HG02840 (cell line): Measurements from ENCODE around the gene FUCA1.
"Not testable (repeated sequence)": the region's sequence is repeated elsewhere in the genome, so short reads cannot be mapped to it uniquely, and the experiment has no call there.

ENCODE experiments used
- ATAC-seq: cut with Tn5 transposase; IDR thresholded peaks from one replicate; pipeline ENCODE4 v1.9.1; 2021; ENCODE audit warnings: mild to moderate bottlenecking, moderate library complexity, moderate number of reproducible peaks; ENCODE audit not compliant: unreplicated experiment, low FRiP score

Gene FUCA1

DNA sequence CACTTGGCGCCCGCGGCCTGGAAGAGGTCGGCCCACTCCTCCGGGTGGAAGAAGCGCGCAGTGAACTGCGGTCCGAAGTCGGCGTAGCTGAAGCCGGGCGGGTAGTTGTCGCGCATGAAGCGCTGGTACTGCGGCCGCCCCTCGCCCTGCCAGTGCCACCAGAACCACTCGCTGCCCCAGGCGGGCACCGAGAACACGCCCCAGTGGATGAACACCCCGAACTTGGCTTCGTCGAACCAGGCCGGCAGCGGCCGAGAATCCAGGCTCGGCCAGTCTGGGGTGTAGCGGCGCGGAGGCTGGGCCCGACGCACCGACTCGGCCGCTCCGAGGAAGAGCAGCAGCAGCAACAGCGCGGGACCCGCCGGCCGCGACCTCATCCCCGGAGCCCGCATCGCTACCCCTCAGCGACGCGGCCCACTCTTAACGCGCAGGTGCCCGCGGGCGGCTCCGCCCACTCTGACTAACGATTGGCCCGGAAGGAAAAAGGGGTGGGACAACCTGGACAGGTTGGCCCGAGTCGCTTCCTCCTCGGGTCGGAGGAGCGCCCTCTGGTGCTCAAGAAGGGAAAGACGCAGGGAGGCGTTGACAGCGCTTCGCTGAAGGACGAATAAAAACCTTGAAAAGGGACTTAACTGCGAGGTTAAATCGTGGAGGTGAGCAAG is at the start of gene FUCA1:
Gene FUCA1, minus strand, starts transcription at position 396 of the 662 bp plus-strand sequence. Its CDS starts 4 bp downstream, at position 392.
- ATAC-seq, result peak; percentile 86

DNA sequence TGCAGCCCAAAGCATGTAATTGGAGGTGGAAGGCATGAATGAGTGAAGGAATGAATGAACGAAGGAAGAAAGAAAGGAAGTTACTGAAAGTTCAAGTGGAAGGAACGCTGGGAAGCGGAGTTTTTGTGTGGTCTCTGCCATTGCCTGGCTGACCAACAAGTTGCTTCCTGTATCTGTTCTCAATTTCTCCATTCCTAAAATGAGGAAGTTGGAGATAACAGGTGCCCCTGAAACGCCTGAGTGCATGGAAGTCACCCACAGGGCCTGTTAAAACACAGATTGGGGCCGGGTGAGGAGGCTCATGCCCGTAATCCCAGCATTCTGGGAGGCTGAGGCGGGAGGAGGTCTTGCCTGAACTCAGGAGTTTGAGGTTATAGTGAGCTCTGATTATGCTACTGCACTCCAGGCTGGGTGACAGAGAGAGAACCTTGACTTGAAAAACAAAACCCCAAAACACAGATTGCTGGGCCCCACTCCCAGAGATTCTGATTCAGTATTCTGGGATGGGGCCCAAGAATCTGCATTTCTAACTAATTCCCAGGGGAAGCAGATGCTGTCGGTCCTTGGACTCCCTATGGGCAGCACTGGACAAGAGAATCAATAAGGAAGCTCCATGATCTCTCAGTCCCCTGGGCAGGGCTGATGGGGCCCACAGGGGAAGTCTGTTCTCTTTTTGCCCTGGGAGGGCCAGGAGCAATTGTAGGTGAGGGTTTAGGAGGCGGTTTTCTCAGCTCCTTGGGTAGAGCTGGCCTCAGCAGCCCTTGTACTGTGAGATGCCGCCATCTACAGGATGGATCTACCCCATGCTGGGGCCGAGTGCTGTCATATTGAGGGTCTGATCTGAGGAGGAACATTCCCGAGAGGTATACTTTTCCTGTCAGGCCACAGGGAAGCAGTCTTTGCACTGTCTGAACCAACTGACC is 48.4 kb upstream of the FUCA1 start:
- ATAC-seq, result no peak

GRCh38 chr1:23915466-23915865 is 47.4 kb upstream of the FUCA1 start:
- ATAC-seq, result no peak

- ATAC-seq, result no peak
Observed at GRCh38 chr1:23914921-23915320, 46.8 kb upstream of the FUCA1 start.

GRCh38 chr1:23913212-23913880 is 45.3 kb upstream of the FUCA1 start, which contains the start of gene CNR2:
TSS of gene CNR2 (minus strand) at chr1:23913362. CDS start at chr1:23875617, 37,745 bp downstream.
- no peak for ATAC-seq

GRCh38 chr1:23911921-23912320 is 43.8 kb upstream of the FUCA1 start:
- ATAC-seq, result no peak

DNA sequence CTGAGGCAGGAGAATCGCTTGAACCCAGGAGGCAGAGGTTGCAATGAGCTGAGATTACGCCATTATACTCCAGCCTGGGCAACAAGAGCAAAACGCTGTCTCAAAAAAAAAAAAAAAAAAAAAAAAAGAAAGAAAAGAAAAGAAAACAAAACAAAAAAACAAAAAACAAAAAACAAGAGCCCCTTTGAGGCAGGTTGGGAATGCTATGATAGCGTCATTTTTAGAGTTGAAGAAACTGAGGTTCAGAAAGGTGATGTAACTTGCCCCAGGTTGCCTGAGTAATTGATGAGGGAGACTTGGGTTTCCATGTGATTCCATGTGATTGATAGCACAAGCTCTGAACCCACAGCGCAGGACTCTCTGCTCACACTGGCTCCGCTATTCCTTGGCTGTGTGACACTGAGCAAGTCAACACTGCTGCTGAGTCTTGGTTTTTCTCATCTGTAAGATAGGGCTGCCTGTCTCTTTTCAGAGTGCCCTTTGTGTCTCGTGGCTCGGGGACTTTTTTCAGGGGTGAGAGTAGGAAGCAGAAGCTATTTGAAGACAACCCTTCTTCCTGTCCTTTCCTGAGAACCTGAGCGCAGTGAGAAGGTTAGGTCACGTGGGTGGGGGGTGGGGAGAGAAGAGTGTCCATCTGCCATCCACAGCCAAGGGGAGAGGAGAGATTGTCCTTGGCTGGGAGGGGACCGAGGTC is 42.6 kb upstream of the FUCA1 start:
- ATAC-seq, result no peak

DNA sequence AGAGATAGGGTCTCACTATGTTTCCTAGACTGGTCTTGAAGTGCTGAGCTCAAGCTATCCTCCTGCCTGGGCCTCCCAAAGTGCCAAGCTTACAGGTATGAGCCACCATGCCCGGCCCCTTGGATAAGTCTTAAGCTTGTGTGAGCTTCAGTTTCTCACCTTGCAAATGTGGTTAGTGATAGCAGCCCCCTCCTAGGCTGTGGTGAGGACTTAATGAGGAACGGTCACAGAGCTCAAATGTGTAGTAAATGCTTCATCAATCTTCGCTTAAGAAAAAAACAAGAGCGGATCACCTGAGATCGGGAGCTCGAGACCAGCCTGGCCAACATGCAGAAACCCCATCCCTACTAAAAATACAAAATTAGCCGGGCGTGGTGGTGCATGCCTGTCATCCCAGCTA is 42.1 kb upstream of the FUCA1 start:
- ATAC-seq, result no peak

DNA sequence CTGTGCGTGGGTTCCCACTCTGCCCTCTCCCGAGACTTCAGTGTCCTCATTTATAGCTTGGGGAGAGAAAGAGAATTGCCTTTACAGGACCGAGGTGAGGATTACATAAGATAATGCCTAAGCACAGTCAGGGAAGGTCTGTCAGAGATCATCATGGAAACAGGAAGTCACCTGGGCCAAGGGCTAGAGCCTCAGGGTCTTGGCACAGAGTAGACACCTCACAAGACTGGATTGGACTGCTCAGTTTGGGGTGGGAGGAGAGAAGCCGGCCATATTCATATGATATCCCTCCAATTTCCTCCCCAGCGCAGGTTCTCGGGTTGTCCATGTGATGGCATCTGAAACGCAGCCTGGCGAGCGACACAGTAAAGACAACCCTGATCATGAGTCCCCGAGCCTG is 41.3 kb upstream of the FUCA1 start:
- no peak for ATAC-seq

DNA sequence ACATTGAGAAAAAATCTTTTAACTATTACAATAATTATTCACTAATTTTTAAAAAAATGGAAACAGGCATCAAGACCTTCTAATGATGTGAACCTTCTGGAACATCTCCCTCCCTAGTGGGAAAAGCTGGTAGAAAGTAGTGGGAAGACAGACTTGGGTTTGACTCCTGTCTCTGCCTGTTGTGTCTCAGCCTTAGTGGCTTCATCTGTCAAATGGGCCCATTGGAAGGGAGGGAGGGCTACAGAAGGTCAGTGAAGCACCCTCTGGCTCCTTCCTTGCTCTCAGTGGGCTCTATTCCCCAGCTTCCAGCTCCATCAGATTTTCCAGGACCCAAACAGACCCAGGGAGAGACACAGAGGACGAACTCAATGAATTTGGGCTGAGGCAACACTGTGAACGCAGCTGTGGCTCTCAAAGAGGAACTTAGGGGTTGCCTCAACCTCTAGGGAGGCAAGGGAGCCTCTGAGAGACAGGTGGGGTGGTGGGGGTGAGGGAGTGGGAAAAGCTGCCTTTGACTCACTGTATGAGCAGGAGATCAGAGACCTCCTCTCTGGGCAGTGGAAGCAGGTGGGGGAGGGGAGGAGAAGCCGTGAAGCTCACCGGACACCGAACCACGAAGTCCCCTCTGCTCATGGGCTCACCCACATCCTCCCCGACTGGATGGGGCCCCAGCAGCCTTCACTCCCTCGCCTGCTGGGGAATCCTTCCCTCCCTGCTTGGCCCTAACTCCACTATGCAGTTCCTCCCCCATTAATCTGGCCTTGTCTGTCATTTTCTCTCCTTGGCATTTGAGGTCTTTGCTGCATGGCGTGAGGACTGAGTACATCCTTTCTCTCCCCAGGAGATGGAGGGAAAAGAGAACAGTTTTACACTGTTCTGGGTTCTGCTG is 40.6 kb upstream of the FUCA1 start:
- ATAC-seq, result no peak

GRCh38 chr1:23906731-23907130 is 38.6 kb upstream of the FUCA1 start:
- ATAC-seq, result no peak

GRCh38 chr1:23905461-23906025 is 37.5 kb upstream of the FUCA1 start:
- no peak for ATAC-seq

DNA sequence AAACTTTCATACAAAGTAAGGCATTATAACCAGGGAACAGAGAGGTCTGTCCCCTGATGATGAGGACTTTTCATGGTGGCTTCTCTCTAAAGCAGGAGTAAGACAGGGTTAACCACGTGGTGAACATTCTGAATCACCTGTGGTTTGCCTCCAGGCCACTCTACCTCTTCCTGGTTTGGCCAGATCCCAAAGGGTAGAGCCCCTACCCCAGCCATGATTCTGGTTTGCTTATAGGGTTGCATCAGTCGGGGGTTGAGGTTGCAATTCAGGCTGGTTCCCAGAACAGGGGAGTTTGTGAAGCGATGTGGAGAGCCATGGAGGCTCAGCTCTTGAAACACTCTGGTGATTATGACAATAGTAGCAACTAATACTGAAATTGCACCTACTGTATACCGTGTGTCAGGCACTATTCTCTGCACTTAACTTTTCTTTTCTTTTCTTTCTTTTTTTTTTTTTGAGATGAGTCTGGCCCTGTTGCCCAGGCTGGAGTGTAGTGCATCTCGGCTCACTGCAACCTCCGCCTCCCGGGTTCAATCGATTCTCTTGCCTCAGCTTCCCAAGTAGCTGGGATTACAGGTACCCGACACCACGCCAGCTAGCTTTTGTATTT is 36.8 kb upstream of the FUCA1 start:
- ATAC-seq, result no peak

DNA sequence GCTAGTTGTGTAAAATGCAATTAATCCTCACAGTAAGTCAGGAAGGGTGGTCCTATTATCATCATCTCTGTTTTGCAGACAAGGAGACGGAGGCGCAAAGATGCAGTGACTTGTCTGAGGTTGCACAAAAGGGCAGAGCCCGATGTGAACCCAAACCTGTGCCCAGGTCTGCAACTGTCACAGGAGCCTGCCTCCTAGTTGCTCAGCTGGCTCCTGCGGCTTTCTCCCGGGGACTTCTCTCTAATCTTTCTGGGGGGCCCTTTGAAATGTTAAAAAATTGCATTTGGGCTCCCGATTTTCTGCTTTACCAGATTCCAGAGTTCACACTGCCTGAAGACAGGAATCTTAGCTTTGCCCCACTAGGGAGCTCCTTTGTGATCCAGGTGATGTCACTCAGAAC is 35.7 kb upstream of the FUCA1 start:
- no peak for ATAC-seq

DNA sequence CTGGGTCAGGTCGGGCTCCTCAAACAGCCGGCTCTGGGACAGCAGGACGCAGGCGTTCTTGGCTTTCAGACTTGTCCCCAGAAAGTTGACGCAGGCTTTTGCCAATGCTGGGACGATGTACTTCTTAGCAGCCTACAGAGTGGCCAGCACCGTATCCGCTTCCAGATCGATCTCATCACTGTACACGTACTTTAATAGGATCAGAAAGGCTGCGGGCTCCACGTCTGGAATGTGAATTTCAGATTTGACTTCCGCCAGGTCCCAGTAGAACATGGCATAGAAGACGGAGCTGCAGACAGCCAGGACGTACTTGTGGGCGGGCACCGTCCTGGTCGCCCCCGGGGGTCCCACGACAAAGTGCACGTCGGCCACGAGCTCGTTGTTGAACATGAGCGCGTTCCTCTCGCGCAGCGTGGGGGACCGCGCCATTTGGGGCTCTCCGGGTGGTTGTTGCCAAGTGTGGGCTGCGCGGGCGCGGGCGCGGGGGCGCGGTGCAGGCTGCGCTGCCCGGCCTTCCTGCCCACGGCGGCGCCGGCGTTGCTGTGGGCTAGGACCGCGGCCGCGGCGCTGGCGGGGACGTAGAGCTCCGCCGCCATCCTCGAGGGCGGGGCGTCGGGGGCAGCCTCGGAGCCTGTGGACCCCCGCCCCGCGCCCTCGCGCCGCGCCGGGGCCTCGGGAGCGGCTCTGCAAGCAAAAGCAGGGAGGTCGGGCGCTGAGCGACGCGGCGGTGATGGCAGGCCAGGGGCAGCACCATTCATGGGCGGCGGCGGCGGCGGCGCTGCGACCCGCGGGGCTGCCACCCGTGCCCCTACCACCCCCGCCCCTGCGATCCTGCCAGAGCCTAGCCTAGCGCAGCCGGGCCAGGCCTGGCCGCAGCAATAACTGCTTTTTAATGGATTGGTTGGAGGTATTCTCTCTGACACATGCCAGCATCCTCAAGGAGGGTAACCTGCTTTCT is 34.5 kb upstream of the FUCA1 start:
- no peak for ATAC-seq

DNA sequence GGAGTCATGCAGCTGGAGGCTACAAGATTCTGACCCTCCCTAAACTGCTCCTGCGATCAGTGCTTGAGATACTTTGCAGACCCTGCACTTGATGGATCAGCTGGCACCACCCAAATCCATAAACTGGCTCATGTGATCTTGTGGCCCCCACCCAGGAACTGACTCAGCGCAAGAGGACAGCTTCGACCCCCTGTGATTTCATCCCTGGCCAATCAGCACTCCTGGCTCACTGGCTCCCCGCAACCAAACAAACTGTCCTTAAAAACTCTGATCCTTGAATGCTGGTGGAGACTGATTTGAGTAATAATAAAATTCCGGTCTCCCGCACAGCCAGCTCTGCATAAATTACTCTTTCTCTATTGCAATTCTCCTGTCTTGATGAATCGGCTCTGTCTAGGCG is 31.9 kb upstream of the FUCA1 start:
- ATAC-seq, result not testable (repeated sequence)

- no peak for ATAC-seq
Observed at GRCh38 chr1:23899070-23899469, 31.0 kb upstream of the FUCA1 start.

- ATAC-seq, result no peak
Observed at GRCh38 chr1:23897083-23897482, 29.0 kb upstream of the FUCA1 start.
